HUES6 (cell line): ENCODE results near the gene KRTAP20-4.

Experiments
- H3K27ac ChIP-seq: 2 replicates; pipeline ENCODE4 v1.7.0; 2013; ENCODE audit warnings: low read depth, mild to moderate bottlenecking, low read length, inconsistent platforms
- H3K27me3 ChIP-seq: 2 replicates; pipeline ENCODE4 v1.6.1; 2013; ENCODE audit warnings: low read length; ENCODE audit not compliant: control insufficient read depth, insufficient read depth
- H3K36me3 ChIP-seq: 2 replicates; pipeline ENCODE4 v1.6.1; 2013; ENCODE audit warnings: low read length; ENCODE audit not compliant: control insufficient read depth, insufficient read depth
- H3K4me1 ChIP-seq: 2 replicates; pipeline ENCODE4 v1.6.1; 2013; ENCODE audit warnings: low read length; ENCODE audit not compliant: control insufficient read depth, insufficient read depth
- H3K4me3 ChIP-seq: 2 replicates; pipeline ENCODE4 v1.5.1; 2013; ENCODE audit warnings: low read depth, low read length
- H3K9ac ChIP-seq: one replicate; pipeline ENCODE4 v1.6.1; 2013; ENCODE audit warnings: mild to moderate bottlenecking, low read length
- H3K9me3 ChIP-seq: 2 replicates; pipeline ENCODE4 v1.6.1; 2013; ENCODE audit warnings: low read depth, low read length; ENCODE audit not compliant: control insufficient read depth, insufficient read depth

The KRTAP20-4 gene

GRCh38 chr21:30620522-30620921 is at the start of gene KRTAP20-4:
KRTAP20-4 (plus strand) TSS chr21:30620627.
- no peak within 1 kb of the TSS for H3K4me3 ChIP-seq
- peaks cover 3% of the 10 kb centered on the region; the same call in 1 of the 2 replicates for H3K4me1 ChIP-seq
- no peaks in the 10 kb centered on the region for H3K36me3 ChIP-seq
- no peak within 1 kb of the TSS for H3K9ac ChIP-seq
- no peak within 1 kb of the TSS for H3K27ac ChIP-seq
- H3K27me3 ChIP-seq: no peaks in the 10 kb centered on the region
- H3K9me3 ChIP-seq: peaks cover 7% of the 10 kb centered on the region

GRCh38 chr21:30577766-30578165 is 42.7 kb upstream of the KRTAP20-4 start:
- Histone ChIP-seq H3K9me3 (no peaks in the 10 kb centered on the region), H3K27me3 (no peaks in the 10 kb centered on the region), H3K9ac (no peak overlapping the region), H3K36me3 (no peaks in the 10 kb centered on the region), H3K27ac (no peak overlapping the region), H3K4me3 (no peak overlapping the region), H3K4me1 (no peaks in the 10 kb centered on the region)

GRCh38 chr21:30579346-30579745 is 41.1 kb upstream of the KRTAP20-4 start:
- Histone ChIP-seq H3K36me3 (no peaks in the 10 kb centered on the region), H3K27ac (no peak overlapping the region), H3K9ac (no peak overlapping the region), H3K27me3 (no peaks in the 10 kb centered on the region), H3K4me1 (no peaks in the 10 kb centered on the region), H3K9me3 (no peaks in the 10 kb centered on the region), H3K4me3 (no peak overlapping the region)

DNA sequence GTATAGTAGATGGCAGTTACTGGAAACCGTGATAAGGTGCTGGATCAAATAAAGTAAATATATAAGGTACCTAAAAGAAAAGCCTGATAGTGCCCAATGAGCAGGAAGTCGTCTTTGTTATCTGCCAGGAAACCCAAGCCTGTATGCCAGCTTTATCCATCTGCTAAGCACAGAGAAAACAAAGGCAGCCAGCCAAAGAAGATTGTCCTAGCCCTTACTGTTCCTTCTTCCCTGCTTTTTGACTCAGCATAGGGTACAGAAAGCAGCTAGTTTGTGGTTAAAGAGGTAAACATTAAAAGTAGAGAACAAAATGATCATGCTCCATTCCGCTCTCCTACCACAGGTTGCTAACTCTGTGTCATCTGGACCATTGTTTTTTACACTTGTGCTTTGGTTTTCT is 40.3 kb upstream of the KRTAP20-4 start:
- Histone ChIP-seq H3K9ac (no peak overlapping the region), H3K27ac (no peak overlapping the region), H3K36me3 (no peaks in the 10 kb centered on the region), H3K27me3 (no peaks in the 10 kb centered on the region), H3K4me1 (no peaks in the 10 kb centered on the region), H3K4me3 (no peak overlapping the region), H3K9me3 (no peaks in the 10 kb centered on the region)

GRCh38 chr21:30582870-30583269 is 37.6 kb upstream of the KRTAP20-4 start:
- Histone ChIP-seq H3K4me1 (no peaks in the 10 kb centered on the region), H3K9me3 (no peaks in the 10 kb centered on the region)

DNA sequence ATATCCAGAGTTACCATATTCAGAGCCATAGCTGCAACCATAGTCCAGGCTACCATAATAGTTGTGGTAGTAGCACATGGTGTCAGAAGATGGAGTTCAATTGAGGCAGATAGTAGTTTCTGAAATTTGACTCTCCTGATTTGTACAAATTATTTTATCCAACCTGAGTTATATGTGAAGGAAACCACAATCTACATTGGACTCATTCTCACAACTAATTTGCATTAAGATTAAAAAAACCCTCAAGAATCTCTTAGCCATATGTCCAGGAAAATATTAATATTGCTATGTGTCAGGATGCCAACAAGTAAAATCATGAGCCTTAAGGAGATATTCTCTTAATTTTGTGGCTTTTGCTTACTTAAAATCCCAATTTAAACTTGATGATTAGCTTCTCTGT is 30.1 kb upstream of the KRTAP20-4 start, which contains the start of gene KRTAP22-2:
Gene KRTAP22-2 (minus strand): TSS at position 101 of the 400 bp plus-strand sequence.
- no peak within 1 kb of the TSS for H3K4me3 ChIP-seq
- H3K27me3 ChIP-seq: no peaks in the 10 kb centered on the region
- H3K9ac ChIP-seq: no peak within 1 kb of the TSS
- H3K4me1 ChIP-seq: no peaks in the 10 kb centered on the region
- H3K27ac ChIP-seq: no peak within 1 kb of the TSS
- H3K36me3 ChIP-seq: no peaks in the 10 kb centered on the region
- H3K9me3 ChIP-seq: no peaks in the 10 kb centered on the region

More at GRCh38 chr21:30582870-30583269, 37.6 kb upstream of the KRTAP20-4 start:
- Histone ChIP-seq H3K27ac (no peak overlapping the region), H3K9ac (no peak overlapping the region), H3K4me3 (no peak overlapping the region), H3K36me3 (no peaks in the 10 kb centered on the region), H3K27me3 (no peaks in the 10 kb centered on the region)

- H3K9ac ChIP-seq: no peak within 1 kb of the TSS
- H3K9me3 ChIP-seq: no peaks in the 10 kb centered on the region
- no peak within 1 kb of the TSS for H3K4me3 ChIP-seq
- H3K27me3 ChIP-seq: no peaks in the 10 kb centered on the region
- H3K36me3 ChIP-seq: no peaks in the 10 kb centered on the region
- H3K27ac ChIP-seq: no peak within 1 kb of the TSS
- H3K4me1 ChIP-seq: no peaks in the 10 kb centered on the region
Observed at GRCh38 chr21:30592140-30592539, 28.3 kb upstream of the KRTAP20-4 start, which contains the start of gene KRTAP6-3. KRTAP6-3 (plus strand) TSS chr21:30592440; CDS start chr21:30592446, 6 bp downstream.

DNA sequence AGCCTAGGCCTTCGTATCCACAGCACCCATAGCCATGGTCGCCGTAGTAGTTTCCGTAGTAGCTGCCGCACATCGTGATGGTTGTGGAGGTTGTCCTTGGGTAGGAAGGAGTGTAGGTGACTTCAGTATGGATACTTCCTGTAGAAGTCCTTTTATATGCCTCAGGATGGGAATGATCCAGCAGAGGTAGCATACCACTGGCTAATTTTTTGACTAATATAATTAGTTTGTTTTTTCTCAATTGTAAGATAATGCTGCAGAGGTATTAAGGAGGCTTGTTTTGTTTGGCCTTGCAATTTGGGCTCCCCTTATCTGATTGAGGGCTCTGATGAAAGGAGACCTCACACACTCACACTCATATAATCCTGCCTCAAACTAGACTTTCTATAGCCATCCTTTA is 21.6 kb upstream of the KRTAP20-4 start, which contains the start of gene KRTAP6-2:
Gene KRTAP6-2 (minus strand): TSS at position 101 of the 400 bp plus-strand sequence. CDS start 28 bp downstream, at position 73.
- Histone ChIP-seq H3K27me3 (no peaks in the 10 kb centered on the region), H3K27ac (no peak within 1 kb of the TSS), H3K4me1 (no peaks in the 10 kb centered on the region), H3K9ac (no peak within 1 kb of the TSS), H3K4me3 (no peak within 1 kb of the TSS), H3K36me3 (no peaks in the 10 kb centered on the region), H3K9me3 (no peaks in the 10 kb centered on the region)

- Histone ChIP-seq H3K4me3 (no peak within 1 kb of the TSS), H3K9me3 (no peaks in the 10 kb centered on the region), H3K4me1 (no peaks in the 10 kb centered on the region), H3K9ac (no peak within 1 kb of the TSS), H3K27ac (no peak within 1 kb of the TSS), H3K27me3 (no peaks in the 10 kb centered on the region), H3K36me3 (no peaks in the 10 kb centered on the region)
Observed at GRCh38 chr21:30600787-30601186, 19.6 kb upstream of the KRTAP20-4 start, which contains the start of gene KRTAP22-1. KRTAP22-1 (plus strand) TSS chr21:30601087.

GRCh38 chr21:30605968-30606367 is 14.5 kb upstream of the KRTAP20-4 start:
- H3K27ac ChIP-seq: no peak overlapping the region
- no peak overlapping the region for H3K9ac ChIP-seq
- no peaks in the 10 kb centered on the region for H3K27me3 ChIP-seq
- no peaks in the 10 kb centered on the region for H3K36me3 ChIP-seq
- no peak overlapping the region for H3K4me3 ChIP-seq
- H3K9me3 ChIP-seq: no peaks in the 10 kb centered on the region
- H3K4me1 ChIP-seq: no peaks in the 10 kb centered on the region

- Histone ChIP-seq H3K27me3 (no peaks in the 10 kb centered on the region), H3K4me3 (no peak overlapping the region), H3K4me1 (no peaks in the 10 kb centered on the region), H3K9me3 (peaks cover 2% of the 10 kb centered on the region; the same call in 1 of the 2 replicates), H3K9ac (no peak overlapping the region), H3K36me3 (no peaks in the 10 kb centered on the region), H3K27ac (no peak overlapping the region)
Observed at GRCh38 chr21:30612132-30612531, 8.3 kb upstream of the KRTAP20-4 start.
